ENCODE results near the gene NEMF. TPM values are rescaled to one million over a fixed set of nuclear protein-coding genes. Genes with fewer than 3 reads are reported as not detected.
"Not testable (repeated sequence)": the region's sequence is repeated elsewhere in the genome, so short reads cannot be mapped to it uniquely, and the experiment has no call there.

NEMF gene
- total RNA-seq, 4 donors from 2014 or later = 31.3 to 95.2 (median 55.9) TPM

DNA sequence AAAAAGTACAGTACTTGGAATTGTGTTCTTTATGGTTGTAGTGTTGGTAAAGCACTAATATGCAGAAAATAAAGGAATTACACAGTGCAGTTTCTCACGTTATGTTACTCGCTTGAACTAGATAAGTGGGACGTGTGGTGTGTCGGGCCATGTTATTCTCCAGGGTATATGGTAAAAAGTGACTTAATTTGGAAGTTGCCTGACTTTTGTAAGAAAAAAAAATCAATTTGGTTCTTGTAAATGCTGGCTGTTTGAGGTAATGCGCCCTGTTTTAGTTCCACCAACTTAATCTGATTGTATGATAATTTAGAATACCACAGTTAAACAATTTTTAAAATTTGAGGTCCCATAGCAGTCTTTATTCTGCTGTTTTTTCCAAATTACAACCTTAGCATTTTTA, 44.4 kb upstream of the NEMF start:
- intact Hi-C loops (cut with DNase I; ENCODE audit: low total_unique reads) = loop anchor here (10.0 kb wide), 1 partner anchor 108 kb away; no protein-coding TSS in a partner anchor
- no peak overlapping the region for H3K4me3 ChIP-seq (ENCODE audit: low read depth, poor library complexity, severe bottlenecking)

DNA sequence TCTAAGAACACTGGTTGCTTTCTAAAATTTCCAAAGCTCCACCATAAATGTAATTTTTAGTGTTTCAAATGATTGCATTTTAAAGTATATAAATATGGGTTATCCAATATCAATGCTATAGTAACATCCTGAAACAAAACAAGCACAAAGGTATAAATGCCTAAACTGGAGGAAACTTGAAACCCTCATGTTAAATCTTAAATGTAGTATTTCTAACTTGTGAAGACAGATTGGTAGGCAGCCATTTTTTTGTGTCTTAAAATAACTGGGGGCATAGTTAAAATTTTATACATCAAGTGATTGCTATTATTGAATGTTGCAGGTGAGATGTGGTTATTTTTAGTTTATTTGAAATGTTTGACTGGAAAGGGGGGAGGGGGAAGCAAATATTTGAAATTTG, 43.7 kb upstream of the NEMF start:
- intact Hi-C loops (cut with DNase I; ENCODE audit: low total_unique reads) = loop anchor here (10.0 kb wide), 1 partner anchor 109 kb away; no protein-coding TSS in a partner anchor
- not testable (repeated sequence) for DNase-seq (ENCODE audit: low spot score in 2 of 2); H3K4me3 ChIP-seq (ENCODE audit: low read depth, poor library complexity, severe bottlenecking)

More for the DNA sequence above, 44.4 kb upstream of the NEMF start:
- WGBS, 2 donors = 25 to 28% methylated on average over 5 of the region's 5 CpGs
- no peak for TF ChIP-seq POLR2A (IDR thresholded peaks at IDR 0.05)
- TF ChIP-seq, protein P1, sequence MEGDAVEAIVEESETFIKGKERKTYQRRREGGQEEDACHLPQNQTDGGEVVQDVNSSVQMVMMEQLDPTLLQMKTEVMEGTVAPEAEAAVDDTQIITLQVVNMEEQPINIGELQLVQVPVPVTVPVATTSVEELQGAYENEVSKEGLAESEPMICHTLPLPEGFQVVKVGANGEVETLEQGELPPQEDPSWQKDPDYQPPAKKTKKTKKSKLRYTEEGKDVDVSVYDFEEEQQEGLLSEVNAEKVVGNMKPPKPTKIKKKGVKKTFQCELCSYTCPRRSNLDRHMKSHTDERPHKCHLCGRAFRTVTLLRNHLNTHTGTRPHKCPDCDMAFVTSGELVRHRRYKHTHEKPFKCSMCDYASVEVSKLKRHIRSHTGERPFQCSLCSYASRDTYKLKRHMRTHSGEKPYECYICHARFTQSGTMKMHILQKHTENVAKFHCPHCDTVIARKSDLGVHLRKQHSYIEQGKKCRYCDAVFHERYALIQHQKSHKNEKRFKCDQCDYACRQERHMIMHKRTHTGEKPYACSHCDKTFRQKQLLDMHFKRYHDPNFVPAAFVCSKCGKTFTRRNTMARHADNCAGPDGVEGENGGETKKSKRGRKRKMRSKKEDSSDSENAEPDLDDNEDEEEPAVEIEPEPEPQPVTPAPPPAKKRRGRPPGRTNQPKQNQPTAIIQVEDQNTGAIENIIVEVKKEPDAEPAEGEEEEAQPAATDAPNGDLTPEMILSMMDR (IDR thresholded peaks at IDR 0.05) = no peak
- no peak for DNase-seq (ENCODE audit: low spot score in 2 of 2)

DNA sequence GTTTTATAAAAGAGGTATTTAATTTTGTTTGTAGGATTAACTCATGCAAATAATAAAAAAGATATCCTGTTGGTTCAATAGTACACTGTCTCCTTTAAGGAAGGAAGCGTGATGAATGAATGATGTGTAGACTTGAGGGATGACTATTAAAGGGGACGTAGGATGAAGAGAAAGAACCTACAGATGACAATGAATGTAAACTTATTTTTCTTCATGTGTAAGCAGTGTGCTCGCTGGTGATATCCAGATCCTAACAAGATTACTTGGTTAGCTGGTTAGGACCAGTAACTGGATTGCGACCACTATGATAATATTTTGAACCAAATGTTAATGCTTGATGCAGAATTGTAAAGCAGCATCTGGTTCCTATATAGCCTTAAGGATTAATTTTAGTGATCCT, 42.9 kb upstream of the NEMF start:
- H3K4me3 ChIP-seq (ENCODE audit: low read depth, poor library complexity, severe bottlenecking) = no peak overlapping the region
- no peak for TF ChIP-seq POLR2A (IDR thresholded peaks at IDR 0.05)
- TF ChIP-seq, protein P1 (IDR thresholded peaks at IDR 0.05) = no peak
- no peak for DNase-seq (ENCODE audit: low spot score in 2 of 2)
- intact Hi-C loops (cut with DNase I; ENCODE audit: low total_unique reads) = loop anchor here (10.0 kb wide), 1 partner anchor 109 kb away; no protein-coding TSS in a partner anchor
- WGBS, 2 donors = 16 to 19% methylated on average over 4 of the region's 4 CpGs

DNA sequence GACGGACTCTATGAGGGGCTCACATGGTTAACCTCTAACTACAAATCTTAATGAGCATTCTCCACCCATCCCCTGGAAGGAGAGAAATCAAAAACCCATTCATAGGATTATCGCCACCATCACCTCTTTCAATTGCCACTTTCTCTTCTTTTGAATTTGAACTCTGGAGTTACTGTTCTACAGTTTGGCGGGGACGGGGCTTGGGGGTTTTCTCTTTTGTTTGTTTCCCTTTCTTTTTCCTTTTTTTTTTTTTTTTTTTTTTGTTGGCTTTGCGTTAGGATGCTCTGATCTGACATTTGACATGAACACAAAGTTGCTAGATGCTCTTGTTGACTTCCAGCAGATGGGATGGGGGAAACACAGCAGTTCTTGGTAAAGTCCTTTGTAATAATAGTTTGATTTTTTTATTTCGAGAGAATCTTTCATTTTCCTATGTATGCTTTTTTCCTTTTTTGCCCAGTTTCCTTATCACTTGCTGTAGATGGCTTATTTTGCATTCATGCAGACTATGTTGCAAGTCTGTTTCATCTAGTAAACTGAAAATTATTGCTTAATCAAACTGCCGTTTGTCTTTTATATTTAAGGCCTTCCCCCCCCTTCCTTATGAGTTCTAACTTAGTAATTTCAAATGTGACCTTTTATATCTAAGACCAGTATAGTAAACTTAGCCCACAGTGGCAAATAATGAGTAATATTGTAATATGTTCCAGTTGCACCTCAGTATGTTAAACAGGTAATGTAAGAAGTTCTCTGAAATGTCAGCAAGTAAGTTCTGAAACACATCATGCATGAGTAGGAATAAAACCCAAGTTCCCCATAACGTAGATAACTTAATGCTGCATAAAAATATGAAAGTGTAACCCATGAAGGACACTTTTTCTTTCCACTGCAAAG, 41.9 kb upstream of the NEMF start:
- peak overlapping the region; percentile 100 for H3K4me3 ChIP-seq (ENCODE audit: low read depth, poor library complexity, severe bottlenecking)
- DNase-seq (ENCODE audit: low spot score in 2 of 2) = not testable (repeated sequence)
- intact Hi-C loops (cut with DNase I; ENCODE audit: low total_unique reads) = loop anchor here (10.0 kb wide), 1 partner anchor 110 kb away; no protein-coding TSS in a partner anchor
- 2% methylated on average over 8 of the region's 8 CpGs for WGBS, 2 donors

DNA sequence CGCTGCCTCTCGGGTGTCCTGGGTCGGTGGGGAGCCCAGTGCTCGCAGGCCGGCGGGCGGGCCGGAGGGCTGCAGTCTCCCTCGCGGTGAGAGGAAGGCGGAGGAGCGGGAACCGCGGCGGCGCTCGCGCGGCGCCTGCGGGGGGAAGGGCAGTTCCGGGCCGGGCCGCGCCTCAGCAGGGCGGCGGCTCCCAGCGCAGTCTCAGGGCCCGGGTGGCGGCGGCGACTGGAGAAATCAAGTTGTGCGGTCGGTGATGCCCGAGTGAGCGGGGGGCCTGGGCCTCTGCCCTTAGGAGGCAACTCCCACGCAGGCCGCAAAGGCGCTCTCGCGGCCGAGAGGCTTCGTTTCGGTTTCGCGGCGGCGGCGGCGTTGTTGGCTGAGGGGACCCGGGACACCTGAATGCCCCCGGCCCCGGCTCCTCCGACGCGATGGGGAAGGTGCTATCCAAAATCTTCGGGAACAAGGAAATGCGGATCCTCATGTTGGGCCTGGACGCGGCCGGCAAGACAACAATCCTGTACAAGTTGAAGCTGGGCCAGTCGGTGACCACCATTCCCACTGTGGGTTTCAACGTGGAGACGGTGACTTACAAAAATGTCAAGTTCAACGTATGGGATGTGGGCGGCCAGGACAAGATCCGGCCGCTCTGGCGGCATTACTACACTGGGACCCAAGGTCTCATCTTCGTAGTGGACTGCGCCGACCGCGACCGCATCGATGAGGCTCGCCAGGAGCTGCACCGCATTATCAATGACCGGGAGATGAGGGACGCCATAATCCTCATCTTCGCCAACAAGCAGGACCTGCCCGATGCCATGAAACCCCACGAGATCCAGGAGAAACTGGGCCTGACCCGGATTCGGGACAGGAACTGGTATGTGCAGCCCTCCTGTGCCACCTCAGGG, 41.0 kb upstream of the NEMF start:
- intact Hi-C loops (cut with DNase I; ENCODE audit: low total_unique reads) = loop anchor here (10.0 kb wide), 1 partner anchor 111 kb away; no protein-coding TSS in a partner anchor
- H3K4me3 ChIP-seq (ENCODE audit: low read depth, poor library complexity, severe bottlenecking) = peak overlapping the region; percentile 100
- peak; percentile 65 to 94 for DNase-seq (ENCODE audit: low spot score in 2 of 2)

DNA sequence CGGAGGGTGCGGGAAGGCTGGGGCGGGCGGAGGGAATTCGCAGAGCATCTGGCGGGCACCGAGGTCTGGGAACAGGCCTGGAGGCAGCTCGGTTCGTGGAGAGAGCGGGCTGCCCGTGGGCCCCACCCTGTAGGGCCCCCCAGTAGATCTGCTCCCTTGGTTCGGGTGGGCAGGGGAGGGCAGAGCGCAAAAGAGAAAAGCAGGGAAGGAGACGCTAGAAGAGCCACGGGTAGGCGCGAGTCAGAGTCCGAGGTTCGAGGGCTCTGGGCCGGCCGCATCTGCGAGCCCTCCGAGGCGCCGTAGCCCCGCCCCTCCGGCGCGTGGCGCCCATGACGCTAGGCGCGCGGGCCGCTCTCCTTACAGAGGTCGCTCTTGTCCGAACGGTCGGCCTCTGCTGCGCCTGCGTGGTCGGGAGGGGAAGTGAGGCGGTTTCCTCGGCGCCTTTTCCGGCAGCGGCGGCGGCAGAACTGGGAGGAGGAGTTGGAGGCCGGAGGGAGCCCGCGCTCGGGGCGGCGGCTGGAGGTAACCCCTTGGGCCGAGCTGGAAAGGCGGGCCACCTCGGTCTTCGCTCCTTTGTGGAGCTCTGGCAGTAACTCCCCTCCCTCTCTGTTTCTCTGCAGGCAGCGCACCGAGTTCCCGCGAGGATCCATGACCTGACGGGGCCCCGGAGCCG, 40.2 kb upstream of the NEMF start, which contains the start of gene ARF6:
Gene ARF6 (plus strand): TSS at position 447 of the 673 bp plus-strand sequence. CDS start 655 bp downstream, outside the sequence.
- 0% methylated on average over 56 of the region's 66 CpGs for WGBS, 2 donors
- peak within 1 kb of the TSS; percentile 100 for H3K4me3 ChIP-seq (ENCODE audit: low read depth, poor library complexity, severe bottlenecking)
- TF ChIP-seq POLR2A (IDR thresholded peaks at IDR 0.05) = peak in 1 of 2 donors; percentile 77
- TF ChIP-seq, protein P1 (IDR thresholded peaks at IDR 0.05) = no peak
- intact Hi-C loops (cut with DNase I; ENCODE audit: low total_unique reads) = loop anchor here (10.0 kb wide), 1 partner anchor 112 kb away; no protein-coding TSS in a partner anchor
- DNase-seq (ENCODE audit: low spot score in 2 of 2) = peak; percentile 97 to 100

More for the DNA sequence above, 41.0 kb upstream of the NEMF start:
- no peak for TF ChIP-seq POLR2A (IDR thresholded peaks at IDR 0.05)
- TF ChIP-seq, protein P1 (IDR thresholded peaks at IDR 0.05) = no peak
- WGBS, 2 donors = 0 to 1% methylated on average over 32 to 76 of the region's 85 CpGs
